Measurements from ENCODE around the gene LARGE1. TPM values are rescaled to one million over a fixed set of nuclear protein-coding genes. Genes with fewer than 3 reads are reported as not detected.

Gene LARGE1
- total RNA-seq, 1 experiment from 2014 or later: 2.5 TPM

DNA sequence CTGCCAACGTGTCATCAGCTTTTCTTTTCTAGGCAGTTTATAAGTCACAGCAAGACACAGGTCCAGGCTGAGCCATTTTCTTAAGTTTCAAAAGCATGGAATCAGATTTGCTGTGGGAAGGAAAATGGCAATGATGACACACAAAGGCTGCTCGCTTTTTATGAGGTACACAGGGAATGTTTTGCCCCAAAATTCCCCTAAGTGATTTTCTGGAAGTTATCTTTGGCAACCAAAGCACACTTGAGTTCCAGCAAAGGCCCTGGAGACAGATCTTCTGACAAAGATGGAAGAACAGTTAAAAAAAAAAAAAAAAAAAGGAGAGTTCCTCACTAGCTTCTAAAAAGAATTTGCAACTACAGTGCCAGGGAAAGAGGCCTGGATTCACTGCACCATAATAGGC, 260.8 kb downstream of the LARGE1 start:
- Histone ChIP-seq H3K9me3 (ENCODE audit: control insufficient read depth, insufficient read depth, low read depth, low read length) (no peaks in the 10 kb centered on the region), H3K4me1 (ENCODE audit: control insufficient read depth, insufficient read depth, low read length) (no peaks in the 10 kb centered on the region), H3K4me3 (ENCODE audit: low read depth in 2 of 2, low read length in 2 of 2) (no peak overlapping the region), H3K36me3 (ENCODE audit: control insufficient read depth, insufficient read depth, low read length) (no peaks in the 10 kb centered on the region), H3K27ac (ENCODE audit: low read length) (no peak overlapping the region), H3K27me3 (ENCODE audit: control insufficient read depth, insufficient read depth, low read length) (no peaks in the 10 kb centered on the region)
- no peak for TF ChIP-seq CTCF (IDR thresholded peaks at IDR 0.05)
- TF ChIP-seq, protein P1, sequence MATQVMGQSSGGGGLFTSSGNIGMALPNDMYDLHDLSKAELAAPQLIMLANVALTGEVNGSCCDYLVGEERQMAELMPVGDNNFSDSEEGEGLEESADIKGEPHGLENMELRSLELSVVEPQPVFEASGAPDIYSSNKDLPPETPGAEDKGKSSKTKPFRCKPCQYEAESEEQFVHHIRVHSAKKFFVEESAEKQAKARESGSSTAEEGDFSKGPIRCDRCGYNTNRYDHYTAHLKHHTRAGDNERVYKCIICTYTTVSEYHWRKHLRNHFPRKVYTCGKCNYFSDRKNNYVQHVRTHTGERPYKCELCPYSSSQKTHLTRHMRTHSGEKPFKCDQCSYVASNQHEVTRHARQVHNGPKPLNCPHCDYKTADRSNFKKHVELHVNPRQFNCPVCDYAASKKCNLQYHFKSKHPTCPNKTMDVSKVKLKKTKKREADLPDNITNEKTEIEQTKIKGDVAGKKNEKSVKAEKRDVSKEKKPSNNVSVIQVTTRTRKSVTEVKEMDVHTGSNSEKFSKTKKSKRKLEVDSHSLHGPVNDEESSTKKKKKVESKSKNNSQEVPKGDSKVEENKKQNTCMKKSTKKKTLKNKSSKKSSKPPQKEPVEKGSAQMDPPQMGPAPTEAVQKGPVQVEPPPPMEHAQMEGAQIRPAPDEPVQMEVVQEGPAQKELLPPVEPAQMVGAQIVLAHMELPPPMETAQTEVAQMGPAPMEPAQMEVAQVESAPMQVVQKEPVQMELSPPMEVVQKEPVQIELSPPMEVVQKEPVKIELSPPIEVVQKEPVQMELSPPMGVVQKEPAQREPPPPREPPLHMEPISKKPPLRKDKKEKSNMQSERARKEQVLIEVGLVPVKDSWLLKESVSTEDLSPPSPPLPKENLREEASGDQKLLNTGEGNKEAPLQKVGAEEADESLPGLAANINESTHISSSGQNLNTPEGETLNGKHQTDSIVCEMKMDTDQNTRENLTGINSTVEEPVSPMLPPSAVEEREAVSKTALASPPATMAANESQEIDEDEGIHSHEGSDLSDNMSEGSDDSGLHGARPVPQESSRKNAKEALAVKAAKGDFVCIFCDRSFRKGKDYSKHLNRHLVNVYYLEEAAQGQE (IDR thresholded peaks at IDR 0.05; ENCODE audit: insufficient read depth in 1 of 2, low read depth in 2 of 2, low read length in 1 of 2): no peak
- TF ChIP-seq TCF7L2 (IDR thresholded peaks at IDR 0.05; ENCODE audit: low read depth, low read length): no peak
- TF ChIP-seq SIN3A (IDR thresholded peaks at IDR 0.05; ENCODE audit: borderline replicate concordance, insufficient read depth, low read depth, low read length): no peak
- in situ Hi-C loops (cut with HindIII; ENCODE audit: low pct_unique_long_range_greater_than_20kb, low sequenced_read_pairs): no loop called here
- no peak for DNase-seq (ENCODE audit: low read depth, low spot score)
- CTCF ChIA-PET: no interaction called here
- intact Hi-C loops (cut with micrococcal nuclease; ENCODE audit: unreplicated experiment): no loop called here
- POLR2A ChIA-PET: no interaction called here
- no peak for ATAC-seq
- BruUV-seq (replicated peaks): no TSS peak

DNA sequence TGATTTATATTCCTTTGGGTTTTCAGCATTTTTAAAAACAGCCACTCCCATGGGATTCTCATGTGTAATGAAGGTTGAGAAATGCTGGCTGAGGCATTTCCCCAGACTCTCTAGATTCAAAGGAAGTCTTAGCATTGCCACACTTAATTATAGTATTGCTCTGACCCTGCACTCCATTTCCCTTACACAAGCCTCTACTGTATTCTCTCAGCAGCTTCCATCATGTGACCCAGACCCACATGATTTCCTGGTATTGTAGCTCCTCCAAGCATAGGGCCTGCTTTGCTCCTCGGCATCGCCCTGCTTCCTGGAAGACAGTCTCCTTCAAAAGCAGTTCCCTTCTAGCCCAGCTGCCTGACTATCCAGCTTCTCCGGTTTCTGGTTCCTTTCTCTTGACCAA, 261.5 kb downstream of the LARGE1 start:
- Histone ChIP-seq H3K27me3 (ENCODE audit: control insufficient read depth, insufficient read depth, low read length) (no peaks in the 10 kb centered on the region), H3K36me3 (ENCODE audit: control insufficient read depth, insufficient read depth, low read length) (no peaks in the 10 kb centered on the region), H3K9me3 (ENCODE audit: control insufficient read depth, insufficient read depth, low read depth, low read length) (no peaks in the 10 kb centered on the region), H3K4me3 (ENCODE audit: low read depth in 2 of 2, low read length in 2 of 2) (no peak overlapping the region), H3K27ac (ENCODE audit: low read length) (no peak overlapping the region), H3K4me1 (ENCODE audit: control insufficient read depth, insufficient read depth, low read length) (no peaks in the 10 kb centered on the region)
- no TSS peak for BruUV-seq (replicated peaks)
- DNase-seq (ENCODE audit: low read depth, low spot score) (no peak), ATAC-seq (no peak)
- POLR2A ChIA-PET: no interaction called here
- intact Hi-C loops (cut with micrococcal nuclease; ENCODE audit: unreplicated experiment): no loop called here
- CTCF ChIA-PET: no interaction called here
- TF ChIP-seq CTCF (IDR thresholded peaks at IDR 0.05) (no peak), POLR2AphosphoS5 (IDR thresholded peaks at IDR 0.05; ENCODE audit: low read depth, low read length) (no peak), TCF7L2 (IDR thresholded peaks at IDR 0.05; ENCODE audit: low read depth, low read length) (no peak), SIN3A (IDR thresholded peaks at IDR 0.05; ENCODE audit: borderline replicate concordance, insufficient read depth, low read depth, low read length) (no peak)
- TF ChIP-seq, protein P1 (IDR thresholded peaks at IDR 0.05; ENCODE audit: insufficient read depth in 1 of 2, low read depth in 2 of 2, low read length in 1 of 2): no peak
- in situ Hi-C loops (cut with HindIII; ENCODE audit: low pct_unique_long_range_greater_than_20kb, low sequenced_read_pairs): no loop called here

All from Panc1 (cell line).